H1 (cell line): Measurements from ENCODE around the gene CCDC88A. TPM values are rescaled to one million over a fixed set of nuclear protein-coding genes. Genes with fewer than 3 reads are reported as not detected.

ENCODE experiments used
- CBX8 ChIP-seq: fragments of 300-800, 300-1000 bp; sonication (generic); IDR thresholded peaks from 2 replicates; pipeline ENCODE4 v1.7.1; 2016; ENCODE audit warnings: low read depth, low read length, borderline replicate concordance
- CHD7 ChIP-seq: fragments of 300-600 bp; sonication (generic); IDR thresholded peaks from 2 replicates; pipeline ENCODE4 v1.7.1; 2012; ENCODE audit warnings: low read length, moderate library complexity, mild to moderate bottlenecking, inconsistent platforms; ENCODE audit not compliant: insufficient replicate concordance
- CTBP2 ChIP-seq: IDR thresholded peaks from 2 replicates; pipeline ENCODE4 v1.7.0; 2011; ENCODE audit warnings: borderline replicate concordance, mild to moderate bottlenecking, moderate library complexity, mixed read lengths, low read length; ENCODE audit not compliant: insufficient read depth, insufficient read length
- EP300 ChIP-seq, 2 experiments: IDR thresholded peaks; 1 replicate in 1 of 2; 2 replicates in 1 of 2; pipeline ENCODE4 v1.6.1; 2011 to 2012; ENCODE audit warnings: low read depth in 2 of 2, low read length in 2 of 2, mild to moderate bottlenecking in 2 of 2, borderline replicate concordance in 1 of 2, inconsistent platforms in 1 of 2, moderate library complexity in 1 of 2
- JUN ChIP-seq: IDR thresholded peaks from 2 replicates; pipeline ENCODE4 v1.6.1; 2011; ENCODE audit warnings: low read depth, mild to moderate bottlenecking, improper control_type of control experiment, low read length
- KDM4A ChIP-seq: IDR thresholded peaks from one replicate; pipeline ENCODE4 v1.7.1; 2012; ENCODE audit warnings: low read depth, mild to moderate bottlenecking, moderate library complexity, low read length, inconsistent platforms; ENCODE audit not compliant: severe bottlenecking
- RNF2 ChIP-seq: fragments of 200-900, 300-1000 bp; sonication (generic); IDR thresholded peaks from 2 replicates; pipeline ENCODE4 v1.7.1; 2016; ENCODE audit warnings: borderline replicate concordance, low read depth, mild to moderate bottlenecking, antibody characterized with exemption, low read length; ENCODE audit not compliant: poor library complexity, severe bottlenecking; ENCODE audit errors: missing control alignments
- RXRA ChIP-seq: IDR thresholded peaks from 2 replicates; pipeline ENCODE4 v1.6.1; 2011; ENCODE audit warnings: low read depth, mild to moderate bottlenecking, low read length, moderate library complexity; ENCODE audit not compliant: insufficient read depth
- SP1 ChIP-seq: IDR thresholded peaks from 2 replicates; pipeline ENCODE4 v1.6.1; 2011; ENCODE audit warnings: low read depth, low read length
- SUZ12 ChIP-seq: fragments of 200-600 bp; sonication (generic); IDR thresholded peaks from 2 replicates; pipeline ENCODE4 v1.6.1; 2012; ENCODE audit warnings: mild to moderate bottlenecking, inconsistent platforms, low read length, moderate library complexity, mixed read lengths
- polyA plus RNA-seq, 7 experiments: library from polyadenylated mRNA; depleted of rRNA in 3 of 7; stranded (reverse) in 5 of 7; unstranded in 2 of 7; fragments of >200 nt in 5 of 7; fragments of 200-250 nt in 2 of 7; gene quantifications; 1 replicate in 5 of 7; 2 replicates in 1 of 7; 4 replicates in 1 of 7; pipeline versions ENCODE4 v1.2.1 to v1.2.3, GENCODE V29; 2011 to 2013; ENCODE audit warnings: missing spikeins in 2 of 7, mixed read lengths in 2 of 7
- total RNA-seq: library from RNA; stranded (reverse); fragmentation: NEBNext Ultra II Directional; extraction: Animal tissue kit (Norgen Biotek cat#: 25700); gene quantifications from 2 replicates; pipeline ENCODE4 v1.2.1, GENCODE V29; 2021

CCDC88A gene
- total and polyA plus RNA-seq, 2 of the 8 experiments (the other 6 are each of a cell fraction or from before 2014, with no cell fraction given): 27.0 to 98.0 TPM

DNA sequence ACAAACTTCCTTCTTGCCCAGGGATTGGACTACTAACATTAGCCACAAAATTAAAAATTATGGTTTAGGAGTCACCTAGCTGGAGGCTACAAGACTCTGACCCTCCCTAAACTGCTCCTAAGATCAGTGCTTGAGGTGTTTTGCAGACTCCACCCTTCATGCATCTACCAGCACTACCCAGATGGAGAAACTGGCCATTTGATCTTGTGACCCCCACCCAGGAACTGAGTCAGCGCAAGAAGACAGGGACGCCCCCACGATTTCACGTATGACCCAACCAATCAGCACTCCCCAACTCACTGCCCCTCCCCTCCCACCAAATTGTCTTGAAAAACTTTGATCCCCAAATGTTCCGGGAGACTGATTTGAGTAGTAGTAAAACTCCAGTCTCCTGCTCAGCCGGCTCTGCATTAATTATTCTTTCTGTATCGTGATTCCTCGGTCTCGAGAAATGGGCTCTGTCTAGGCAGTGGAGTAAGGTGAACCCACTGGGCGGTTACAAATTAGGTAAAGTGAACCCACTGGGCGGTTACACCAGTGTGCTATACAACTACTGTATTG, 40.1 kb upstream of the CCDC88A start (continued):
- TF ChIP-seq CHD7 (no peak), CBX8 (no peak), CTBP2 (no peak), SUZ12 (no peak), RNF2 (no peak), RXRA (no peak), EP300 (IDR thresholded peaks at IDR 0.05; ENCODE audit: borderline replicate concordance in 1 of 2, low read depth in 2 of 2, low read length in 2 of 2) (no peak), JUN (no peak), KDM4A (no peak), SP1 (no peak)
